HepG2 (cell line): ENCODE data around the gene SERPINB10. TPM values are rescaled to one million over a fixed set of nuclear protein-coding genes. Genes with fewer than 3 reads are reported as not detected.
A peak's percentile ranks its signal among the peaks of the same experiment; 100 is the strongest.

Experiments used
- ATAC-seq: fragments of 200-7000 bp; cut with Tn5 transposase; 3 replicates; pipeline ENCODE4 v1.9.1; 2020; ENCODE audit warnings: mild to moderate bottlenecking, moderate library complexity
- BruUV-seq: library from RNA; stranded (reverse); fragments of 400-500 nt; replicated peaks from 2 replicates; lab custom pipeline; 2021; lab: Mats Ljungman, UMichigan
- CTCF ChIA-PET: fragments of 300-600 bp; formaldehyde crosslinking; extraction: SDS; loops from one replicate; lab custom pipeline; 2021; ENCODE audit warnings: low total read pairs, inconsistent platforms, low intra/inter-chr PET ratio; lab: Yijun Ruan, JAX
- POLR2A ChIA-PET: fragments of 350-600 bp; sonication (Branson Sonifier 250); formaldehyde crosslinking; loops from one replicate; lab custom pipeline; 2020; ENCODE audit warnings: antibody characterized with exemption, inconsistent platforms; lab: Yijun Ruan, JAX
- DNase-seq: peaks from one replicate; pipeline ENCODE4 v3.0.0-alpha.2; 2015; ENCODE audit warnings: low spot score
- FAIRE-seq: peaks from 3 replicates; lab custom pipeline; 2011; peaks lifted over from hg19 to GRCh38; lab: Jason Lieb, UNC
- H2AFZ ChIP-seq: one replicate; pipeline ENCODE4 v1.6.1; 2011; ENCODE audit warnings: low read length, inconsistent platforms
- H3K27ac ChIP-seq: fragments of 300-600 bp; 3 replicates; pipeline ENCODE4 v1.8.0; 2011; ENCODE audit warnings: mixed run types, mild to moderate bottlenecking, mixed read lengths, low read length, inconsistent platforms; ENCODE audit not compliant: insufficient read depth; ENCODE audit errors: extremely low read length
- H3K27me3 ChIP-seq, 2 experiments: fragments of 200-600 bp in 1 of 2; 2 replicates in 1 of 2; 3 replicates in 1 of 2; pipeline versions ENCODE4 v1.6.0 to v1.8.0; 2011; ENCODE audit warnings: low read length in 2 of 2, mild to moderate bottlenecking in 2 of 2, moderate library complexity in 2 of 2, inconsistent platforms in 1 of 2; ENCODE audit not compliant: insufficient read depth in 2 of 2, control insufficient read depth in 1 of 2
- H3K36me3 ChIP-seq, 2 experiments: fragments of 200-600 bp in 1 of 2; replicated peaks in 1 of 2; 2 replicates in 1 of 2; 3 replicates in 1 of 2; pipeline versions ENCODE4 v1.5.1 to v1.8.0; 2011; ENCODE audit warnings: low read length in 2 of 2, inconsistent platforms in 1 of 2; ENCODE audit not compliant: insufficient read depth in 2 of 2, control insufficient read depth in 1 of 2
- H3K4me1 ChIP-seq: 2 replicates; pipeline ENCODE4 v1.5.1; 2012; ENCODE audit warnings: low read length, inconsistent platforms; ENCODE audit not compliant: insufficient read depth
- H3K4me2 ChIP-seq: 2 replicates; pipeline ENCODE4 v1.6.0; 2011; ENCODE audit warnings: low read depth, low read length, inconsistent platforms
- H3K4me3 ChIP-seq, 3 experiments: fragments of 200-600 bp in 1 of 3; sonication (generic), shearing (Covaris generic) in 1 of 3; replicated peaks in 1 of 3; 2 replicates each; pipeline ENCODE4 v1.5.1; 2011 to 2016; ENCODE audit warnings: low read length in 3 of 3, inconsistent platforms in 2 of 3, low read depth in 2 of 3, mild to moderate bottlenecking in 2 of 3, control low read depth in 1 of 3, mixed read lengths in 1 of 3; ENCODE audit not compliant: insufficient read depth in 1 of 3
- H3K79me2 ChIP-seq: one replicate; pipeline ENCODE4 v1.6.1; 2011; ENCODE audit warnings: low read length, inconsistent platforms; ENCODE audit not compliant: insufficient read depth
- H3K9ac ChIP-seq: 2 replicates; pipeline ENCODE4 v1.6.0; 2011; ENCODE audit warnings: mild to moderate bottlenecking, low read depth, low read length, inconsistent platforms; ENCODE audit not compliant: insufficient read depth
- H3K9me3 ChIP-seq: 2 replicates; pipeline ENCODE4 v1.5.1; 2012; ENCODE audit warnings: mild to moderate bottlenecking, low read length
- H4K20me1 ChIP-seq: 2 replicates; pipeline ENCODE4 v1.6.0; 2011; ENCODE audit warnings: inconsistent platforms, mild to moderate bottlenecking, low read length, moderate library complexity; ENCODE audit not compliant: insufficient read depth
- HNRNPUL1 ChIP-seq: fragments of 200-400 bp; formaldehyde crosslinking; IDR thresholded peaks from 2 replicates; pipeline ENCODE4 v1.6.1; 2017; ENCODE audit warnings: low read depth, mild to moderate bottlenecking, low read length, moderate library complexity
- SMC3 ChIP-seq: IDR thresholded peaks from 2 replicates; pipeline ENCODE4 v1.6.1; 2011; ENCODE audit warnings: low read length, improper control_type of control experiment
- STAG1 ChIP-seq: sonication (generic); formaldehyde crosslinking; IDR thresholded peaks from 2 replicates; pipeline ENCODE4 v1.4.0; 2020; ENCODE audit warnings: missing genetic modification reagents
- ZNF446 ChIP-seq: sonication (generic); formaldehyde crosslinking; IDR thresholded peaks from 2 replicates; pipeline ENCODE4 v1.5.0; 2020; ENCODE audit warnings: mild to moderate bottlenecking, missing genetic modification reagents
- WGBS: methylation state at CpG from one replicate; pipeline ENCODE4 v1.1.6; 2017; ENCODE audit warnings: low lambda C conversion rate; 5-methylcytosine and 5-hydroxymethylcytosine counted together
- in situ Hi-C: cut with HindIII; loops from 2 replicates; pipeline ENCODE4 v1.10.0; 2017; ENCODE audit warnings: low pct_unique_long_range_greater_than_20kb; ENCODE audit not compliant: extremely low pct_ligation_motif_present
- intact Hi-C: fragments of 100-400 bp; cut with micrococcal nuclease; formaldehyde crosslinking; loops from one replicate; pipeline ENCODE4 v1.10.0; 2022; ENCODE audit not compliant: unreplicated experiment
- polyA plus RNA-seq, 8 experiments: library from polyadenylated mRNA; depleted of rRNA in 3 of 8; stranded (reverse) in 7 of 8; unstranded in 1 of 8; fragments of >200 nt; fragmentation: Illumina TruSeq in 4 of 8; extraction: Trizol in 4 of 8; gene quantifications; 2 replicates each; pipeline versions ENCODE4 v1.2.1 to v1.2.3, GENCODE V29; 2011 to 2016; ENCODE audit warnings: low read depth in 4 of 8, missing spikeins in 1 of 8, mixed read lengths in 1 of 8; ENCODE audit not compliant: insufficient read depth in 1 of 8
- total RNA-seq, 5 experiments: library from RNA; depleted of rRNA; stranded (reverse); fragments of >200 nt; fragmentation: Illumina TruSeq; extraction: Trizol; gene quantifications; 2 replicates each; pipeline ENCODE4 v1.2.3, GENCODE V29; 2016; ENCODE audit warnings: low read depth in 1 of 5
- TF ChIP-seq, protein P1 (sequence below): sonication (generic); formaldehyde crosslinking; IDR thresholded peaks from 2 replicates; pipeline ENCODE4 v1.4.0; 2020; ENCODE audit warnings: missing genetic modification reagents, borderline replicate concordance
- TF ChIP-seq, protein P2 (sequence below): sonication (generic); formaldehyde crosslinking; IDR thresholded peaks from 2 replicates; pipeline ENCODE4 v1.5.0; 2020; ENCODE audit warnings: mild to moderate bottlenecking, missing genetic modification reagents, moderate library complexity

SERPINB10 gene
- total and polyA plus RNA-seq, 2 of the 13 experiments (the other 11 are each of a cell fraction or from before 2014, with no cell fraction given) = not detected

- TF ChIP-seq, protein P1, sequence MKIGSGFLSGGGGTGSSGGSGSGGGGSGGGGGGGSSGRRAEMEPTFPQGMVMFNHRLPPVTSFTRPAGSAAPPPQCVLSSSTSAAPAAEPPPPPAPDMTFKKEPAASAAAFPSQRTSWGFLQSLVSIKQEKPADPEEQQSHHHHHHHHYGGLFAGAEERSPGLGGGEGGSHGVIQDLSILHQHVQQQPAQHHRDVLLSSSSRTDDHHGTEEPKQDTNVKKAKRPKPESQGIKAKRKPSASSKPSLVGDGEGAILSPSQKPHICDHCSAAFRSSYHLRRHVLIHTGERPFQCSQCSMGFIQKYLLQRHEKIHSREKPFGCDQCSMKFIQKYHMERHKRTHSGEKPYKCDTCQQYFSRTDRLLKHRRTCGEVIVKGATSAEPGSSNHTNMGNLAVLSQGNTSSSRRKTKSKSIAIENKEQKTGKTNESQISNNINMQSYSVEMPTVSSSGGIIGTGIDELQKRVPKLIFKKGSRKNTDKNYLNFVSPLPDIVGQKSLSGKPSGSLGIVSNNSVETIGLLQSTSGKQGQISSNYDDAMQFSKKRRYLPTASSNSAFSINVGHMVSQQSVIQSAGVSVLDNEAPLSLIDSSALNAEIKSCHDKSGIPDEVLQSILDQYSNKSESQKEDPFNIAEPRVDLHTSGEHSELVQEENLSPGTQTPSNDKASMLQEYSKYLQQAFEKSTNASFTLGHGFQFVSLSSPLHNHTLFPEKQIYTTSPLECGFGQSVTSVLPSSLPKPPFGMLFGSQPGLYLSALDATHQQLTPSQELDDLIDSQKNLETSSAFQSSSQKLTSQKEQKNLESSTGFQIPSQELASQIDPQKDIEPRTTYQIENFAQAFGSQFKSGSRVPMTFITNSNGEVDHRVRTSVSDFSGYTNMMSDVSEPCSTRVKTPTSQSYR (CRISPR knock-in tag) = no peak
- TF ChIP-seq ZNF446 (CRISPR knock-in tag) = no peak
Measured at GRCh38 chr18:63890237-63890949, 17.4 kb upstream of the SERPINB10 start (continued).

GRCh38 chr18:63890950-63891304 lies 16.8 kb upstream of the SERPINB10 start:
- no peaks in the 10 kb centered on the region for H4K20me1 ChIP-seq
- DNase-seq = peak; percentile 51
- WGBS = 3% methylated on average over 5 of the region's 5 CpGs
- FAIRE-seq = no peak
- ATAC-seq = peak; percentile 92
- ChIA-PET CTCF (interaction anchor here (1.1 to 1.8 kb wide), 3 partner anchors 45 to 104 kb away, joined by 5 to 20 read pairs (median 9); no protein-coding TSS in a partner anchor), POLR2A (no interaction called here)
- 0 out of 5 replicates have a peak, but pooled peaks cover 0 to 3% of the 10 kb centered on the region in 2 experiments for H3K27me3 ChIP-seq
- H3K79me2 ChIP-seq = no peaks in the 10 kb centered on the region
- no peak overlapping the region for H3K9ac ChIP-seq
- intact Hi-C loops = loop anchor here (1.0 kb wide), 4 partner anchors 45 to 103 kb away; no protein-coding TSS in a partner anchor
- no TSS peak for BruUV-seq
- no peak overlapping the region for H3K4me3 ChIP-seq
- in situ Hi-C loops = loop anchor here (10.0 kb wide), 1 partner anchor 84 kb away; the partner anchor contains the start of gene SERPINB8
- peak; percentile 62 for TF ChIP-seq STAG1 (CRISPR knock-in tag)
- TF ChIP-seq, protein P2, sequence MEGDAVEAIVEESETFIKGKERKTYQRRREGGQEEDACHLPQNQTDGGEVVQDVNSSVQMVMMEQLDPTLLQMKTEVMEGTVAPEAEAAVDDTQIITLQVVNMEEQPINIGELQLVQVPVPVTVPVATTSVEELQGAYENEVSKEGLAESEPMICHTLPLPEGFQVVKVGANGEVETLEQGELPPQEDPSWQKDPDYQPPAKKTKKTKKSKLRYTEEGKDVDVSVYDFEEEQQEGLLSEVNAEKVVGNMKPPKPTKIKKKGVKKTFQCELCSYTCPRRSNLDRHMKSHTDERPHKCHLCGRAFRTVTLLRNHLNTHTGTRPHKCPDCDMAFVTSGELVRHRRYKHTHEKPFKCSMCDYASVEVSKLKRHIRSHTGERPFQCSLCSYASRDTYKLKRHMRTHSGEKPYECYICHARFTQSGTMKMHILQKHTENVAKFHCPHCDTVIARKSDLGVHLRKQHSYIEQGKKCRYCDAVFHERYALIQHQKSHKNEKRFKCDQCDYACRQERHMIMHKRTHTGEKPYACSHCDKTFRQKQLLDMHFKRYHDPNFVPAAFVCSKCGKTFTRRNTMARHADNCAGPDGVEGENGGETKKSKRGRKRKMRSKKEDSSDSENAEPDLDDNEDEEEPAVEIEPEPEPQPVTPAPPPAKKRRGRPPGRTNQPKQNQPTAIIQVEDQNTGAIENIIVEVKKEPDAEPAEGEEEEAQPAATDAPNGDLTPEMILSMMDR = peak; percentile 63
- no peak for TF ChIP-seq HNRNPUL1
- peak; percentile 43; the same call in 1 of the 2 replicates for TF ChIP-seq SMC3
- H3K27ac ChIP-seq = no peak overlapping the region
- no peaks in the 10 kb centered on the region for H3K9me3 ChIP-seq
- no peak overlapping the region for H3K4me2 ChIP-seq
- no peak overlapping the region for H2AFZ ChIP-seq
- H3K4me1 ChIP-seq = no peaks in the 10 kb centered on the region
- H3K36me3 ChIP-seq = no peaks in the 10 kb centered on the region
